HG02981 (cell line): ENCODE measurements around the gene TACC2.
"Not testable (repeated sequence)": the region's sequence is repeated elsewhere in the genome, so short reads cannot be mapped to it uniquely, and the experiment has no call there.

Experiments used
- ATAC-seq: cut with Tn5 transposase; IDR thresholded peaks from one replicate; pipeline ENCODE4 v1.9.1; 2021; ENCODE audit warnings: mild to moderate bottlenecking, moderate library complexity; ENCODE audit not compliant: unreplicated experiment

The TACC2 gene

GRCh38 chr10:122057841-122058413, 69.0 kb downstream of the TACC2 start:
- ATAC-seq: no peak

- ATAC-seq: no peak
Measured at GRCh38 chr10:122060250-122060649, 71.3 kb downstream of the TACC2 start.

GRCh38 chr10:122062831-122063674, 74.1 kb downstream of the TACC2 start:
- no peak for ATAC-seq

- not testable (repeated sequence) for ATAC-seq
Measured at GRCh38 chr10:122066337-122066939, 77.5 kb downstream of the TACC2 start.

- no peak for ATAC-seq
Measured at GRCh38 chr10:122068844-122069243, 79.9 kb downstream of the TACC2 start.

- no peak for ATAC-seq
Measured at GRCh38 chr10:122072491-122072890, 83.5 kb downstream of the TACC2 start.

GRCh38 chr10:122073508-122073907, 84.5 kb downstream of the TACC2 start:
- no peak for ATAC-seq

- no peak for ATAC-seq
Measured at GRCh38 chr10:122075171-122075570, 86.2 kb downstream of the TACC2 start.

- not testable (repeated sequence) for ATAC-seq
Measured at GRCh38 chr10:122075876-122076275, 86.9 kb downstream of the TACC2 start.

GRCh38 chr10:122077311-122077875, 88.4 kb downstream of the TACC2 start:
- ATAC-seq: no peak

- ATAC-seq: no peak
Measured at GRCh38 chr10:122078326-122078725, 89.4 kb downstream of the TACC2 start.

- ATAC-seq: no peak
Measured at GRCh38 chr10:122078965-122079795, 90.2 kb downstream of the TACC2 start.

GRCh38 chr10:122082616-122083477, 93.9 kb downstream of the TACC2 start:
- ATAC-seq: no peak

- ATAC-seq: no peak
Measured at GRCh38 chr10:122083478-122084025, 94.6 kb downstream of the TACC2 start.

GRCh38 chr10:122084286-122085041, 95.5 kb downstream of the TACC2 start:
- no peak for ATAC-seq

- ATAC-seq: no peak
Measured at GRCh38 chr10:122085423-122085911, 96.5 kb downstream of the TACC2 start.

GRCh38 chr10:122086416-122087240, 97.7 kb downstream of the TACC2 start:
- ATAC-seq: no peak

GRCh38 chr10:122087436-122087835, 98.5 kb downstream of the TACC2 start:
- ATAC-seq: no peak
